PC-3 (cell line): ENCODE results near the gene AKAP9.

Experiments
- CTCF ChIP-seq: fragments of 300-600 bp; sonication (generic); conservative IDR thresholded peaks from 2 replicates; pipeline ENCODE4 v1.5.1; 2017; ENCODE audit warnings: antibody characterized with exemption, low read depth, mild to moderate bottlenecking, low read length
- EZH2 ChIP-seq: fragments of 300-600 bp; sonication (generic); IDR thresholded peaks from one replicate; pipeline ENCODE4 v1.6.1; 2017; ENCODE audit warnings: antibody characterized with exemption, mild to moderate bottlenecking, low read length; ENCODE audit not compliant: unreplicated experiment
- EZH2phosphoT487 ChIP-seq: fragments of 300-600 bp; sonication (generic); IDR thresholded peaks from 2 replicates; pipeline ENCODE4 v1.6.1; 2018; ENCODE audit warnings: mild to moderate bottlenecking, antibody characterized with exemption, low read length, borderline replicate concordance

GRCh38 chr7:92020636-92021035 is 80.0 kb downstream of the AKAP9 start:
- no peak for TF ChIP-seq CTCF
- TF ChIP-seq EZH2, result no peak
- TF ChIP-seq EZH2phosphoT487, result no peak
